OCI-LY1 (cell line): ENCODE measurements around the gene ALDH1B1.

Experiments used
- H2AFZ ChIP-seq: fragments of 200-600 bp; sonication (generic), shearing (Covaris generic); 2 replicates; pipeline ENCODE4 v1.6.0; 2014; ENCODE audit warnings: antibody characterized with exemption, mild to moderate bottlenecking, low read length
- H3F3A ChIP-seq: fragments of 200-600 bp; sonication (generic), shearing (Covaris generic); 2 replicates; pipeline ENCODE4 v1.6.0; 2014; ENCODE audit warnings: mild to moderate bottlenecking, antibody characterized with exemption, low read length, moderate library complexity; ENCODE audit not compliant: insufficient read depth
- H3K27ac ChIP-seq: fragments of 200-600 bp; sonication (generic); 2 replicates; pipeline ENCODE4 v1.5.1; 2014; ENCODE audit warnings: low read length, mixed run types, mild to moderate bottlenecking, low read depth; ENCODE audit not compliant: poor library complexity, severe bottlenecking
- H3K27me3 ChIP-seq: fragments of 200-600 bp; sonication (generic); 2 replicates; pipeline ENCODE4 v1.6.0; 2014; ENCODE audit warnings: antibody characterized with exemption, mild to moderate bottlenecking, low read length, moderate library complexity; ENCODE audit not compliant: insufficient read depth
- H3K36me3 ChIP-seq: fragments of 200-600 bp; sonication (generic); 2 replicates; pipeline ENCODE4 v1.6.1; 2014; ENCODE audit warnings: mild to moderate bottlenecking, antibody characterized with exemption, low read length, moderate library complexity, mixed read lengths; ENCODE audit not compliant: insufficient read depth
- H3K4me1 ChIP-seq: fragments of 200-600 bp; sonication (generic); 2 replicates; pipeline ENCODE4 v1.5.1; 2014; ENCODE audit warnings: mild to moderate bottlenecking, low read length, moderate library complexity; ENCODE audit not compliant: insufficient read depth, severe bottlenecking
- H3K4me2 ChIP-seq: fragments of 200-600 bp; sonication (generic), shearing (Covaris generic); 2 replicates; pipeline ENCODE4 v1.6.1; 2014; ENCODE audit warnings: low read length
- H3K4me3 ChIP-seq: fragments of 200-600 bp; sonication (generic); 2 replicates; pipeline ENCODE4 v1.5.1; 2014; ENCODE audit warnings: low read length, low read depth, mild to moderate bottlenecking, mixed read lengths; ENCODE audit not compliant: poor library complexity, severe bottlenecking
- H3K79me2 ChIP-seq: fragments of 200-600 bp; shearing (Covaris generic); 2 replicates; pipeline ENCODE4 v1.6.1; 2016; ENCODE audit warnings: mixed run types, low read length, mixed read lengths; ENCODE audit not compliant: insufficient read depth
- H3K9ac ChIP-seq: fragments of 200-600 bp; sonication (generic), shearing (Covaris generic); 2 replicates; pipeline ENCODE4 v1.6.1; 2014; ENCODE audit warnings: mild to moderate bottlenecking, low read length, mixed read lengths
- H3K9me2 ChIP-seq: fragments of 200-600 bp; sonication (generic), shearing (Covaris generic); 2 replicates; pipeline ENCODE4 v1.6.1; 2014; ENCODE audit warnings: low read depth, mild to moderate bottlenecking, low read length, mixed read lengths
- H3K9me3 ChIP-seq: fragments of 200-600 bp; shearing (Covaris generic); 2 replicates; pipeline ENCODE4 v1.6.1; 2014; ENCODE audit warnings: low read length, mixed read lengths
- H4K20me1 ChIP-seq: fragments of 200-600 bp; sonication (generic), shearing (Covaris generic); 2 replicates; pipeline ENCODE4 v1.6.0; 2016; ENCODE audit warnings: mild to moderate bottlenecking, low read length; ENCODE audit not compliant: insufficient read depth
- EZH2 ChIP-seq: fragments of 200-600 bp; sonication (generic), shearing (Covaris generic); IDR thresholded peaks from 2 replicates; pipeline ENCODE4 v1.8.0; 2017; ENCODE audit warnings: borderline replicate concordance, mixed run types, mild to moderate bottlenecking, antibody characterized with exemption, low read length, moderate library complexity, mixed read lengths
- TF ChIP-seq, protein P1 (sequence below): fragments of 200-600 bp; sonication (generic), shearing (Covaris generic); IDR thresholded peaks from 2 replicates; pipeline ENCODE4 v1.5.1; 2017; ENCODE audit warnings: mild to moderate bottlenecking, antibody characterized with exemption, low read length, moderate library complexity, mixed read lengths

ALDH1B1 gene

DNA sequence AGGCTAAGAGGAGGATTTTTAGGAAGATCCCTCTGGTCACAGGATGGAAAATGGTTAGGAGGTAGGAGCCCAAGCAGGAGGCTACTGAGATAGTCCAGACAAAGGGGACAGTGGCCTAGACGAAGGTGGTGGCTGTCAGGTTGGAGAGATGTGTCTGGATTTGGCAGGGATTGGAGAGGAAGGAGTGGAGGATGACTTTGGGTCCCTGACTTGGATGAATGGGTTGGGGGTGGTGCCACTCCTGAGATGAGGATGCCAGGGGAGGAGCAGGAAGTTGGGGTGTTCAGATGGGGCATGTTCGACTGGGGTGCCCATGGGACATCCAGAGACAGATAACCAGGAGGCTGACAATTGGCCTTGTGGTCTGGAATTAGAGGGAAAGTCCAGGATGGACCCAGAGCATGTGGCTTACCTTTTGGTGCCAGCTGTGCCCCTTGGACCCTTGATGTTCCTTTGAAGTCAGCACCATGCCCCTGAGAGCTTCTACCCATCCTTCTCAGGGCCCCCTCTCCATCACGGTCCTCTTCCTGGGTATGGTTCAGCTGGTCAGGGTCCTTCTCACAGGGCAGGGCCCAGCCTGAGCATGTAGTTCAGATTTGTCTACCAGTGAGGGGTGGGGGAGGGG is 46.9 kb downstream of the ALDH1B1 start:
- Histone ChIP-seq H3K36me3 (no peaks in the 10 kb centered on the region), H2AFZ (no peak overlapping the region), H3K9me3 (no peaks in the 10 kb centered on the region), H3K27ac (no peak overlapping the region), H3K9ac (no peak overlapping the region), H4K20me1 (no peaks in the 10 kb centered on the region), H3K27me3 (no peaks in the 10 kb centered on the region), H3K9me2 (no peaks in the 10 kb centered on the region), H3K4me3 (no peak overlapping the region), H3F3A (no peaks in the 10 kb centered on the region), H3K79me2 (no peaks in the 10 kb centered on the region), H3K4me2 (no peak overlapping the region), H3K4me1 (no peaks in the 10 kb centered on the region)
- TF ChIP-seq, protein P1, sequence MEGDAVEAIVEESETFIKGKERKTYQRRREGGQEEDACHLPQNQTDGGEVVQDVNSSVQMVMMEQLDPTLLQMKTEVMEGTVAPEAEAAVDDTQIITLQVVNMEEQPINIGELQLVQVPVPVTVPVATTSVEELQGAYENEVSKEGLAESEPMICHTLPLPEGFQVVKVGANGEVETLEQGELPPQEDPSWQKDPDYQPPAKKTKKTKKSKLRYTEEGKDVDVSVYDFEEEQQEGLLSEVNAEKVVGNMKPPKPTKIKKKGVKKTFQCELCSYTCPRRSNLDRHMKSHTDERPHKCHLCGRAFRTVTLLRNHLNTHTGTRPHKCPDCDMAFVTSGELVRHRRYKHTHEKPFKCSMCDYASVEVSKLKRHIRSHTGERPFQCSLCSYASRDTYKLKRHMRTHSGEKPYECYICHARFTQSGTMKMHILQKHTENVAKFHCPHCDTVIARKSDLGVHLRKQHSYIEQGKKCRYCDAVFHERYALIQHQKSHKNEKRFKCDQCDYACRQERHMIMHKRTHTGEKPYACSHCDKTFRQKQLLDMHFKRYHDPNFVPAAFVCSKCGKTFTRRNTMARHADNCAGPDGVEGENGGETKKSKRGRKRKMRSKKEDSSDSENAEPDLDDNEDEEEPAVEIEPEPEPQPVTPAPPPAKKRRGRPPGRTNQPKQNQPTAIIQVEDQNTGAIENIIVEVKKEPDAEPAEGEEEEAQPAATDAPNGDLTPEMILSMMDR, result no peak
- no peak for TF ChIP-seq EZH2

DNA sequence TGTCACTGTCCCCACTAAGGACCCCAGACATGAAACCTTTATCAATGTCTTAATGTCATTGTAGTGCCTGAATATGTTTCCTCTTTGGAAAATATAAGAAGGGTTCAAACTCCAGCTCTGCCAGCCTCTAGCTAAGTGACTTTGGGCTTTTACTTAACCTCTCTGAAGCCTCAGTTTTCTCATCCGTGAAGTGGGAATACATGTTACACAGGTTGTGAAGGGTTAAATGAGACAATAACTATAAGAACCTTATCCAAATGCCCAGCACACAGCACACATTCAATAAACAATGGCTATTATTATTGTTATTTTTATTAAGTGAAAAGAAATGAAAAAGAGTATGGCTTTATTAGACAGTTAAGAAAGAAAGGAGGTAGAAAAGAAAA is 47.4 kb downstream of the ALDH1B1 start:
- Histone ChIP-seq H3K36me3 (no peaks in the 10 kb centered on the region), H3K9me2 (no peaks in the 10 kb centered on the region), H3K4me1 (no peaks in the 10 kb centered on the region), H3K27ac (no peak overlapping the region), H3K9me3 (no peaks in the 10 kb centered on the region), H3K27me3 (no peaks in the 10 kb centered on the region), H4K20me1 (no peaks in the 10 kb centered on the region), H3K9ac (no peak overlapping the region), H3F3A (no peaks in the 10 kb centered on the region), H3K4me3 (no peak overlapping the region), H3K4me2 (no peak overlapping the region), H3K79me2 (no peaks in the 10 kb centered on the region), H2AFZ (no peak overlapping the region)
- TF ChIP-seq EZH2, result no peak
- TF ChIP-seq, protein P1, result no peak

DNA sequence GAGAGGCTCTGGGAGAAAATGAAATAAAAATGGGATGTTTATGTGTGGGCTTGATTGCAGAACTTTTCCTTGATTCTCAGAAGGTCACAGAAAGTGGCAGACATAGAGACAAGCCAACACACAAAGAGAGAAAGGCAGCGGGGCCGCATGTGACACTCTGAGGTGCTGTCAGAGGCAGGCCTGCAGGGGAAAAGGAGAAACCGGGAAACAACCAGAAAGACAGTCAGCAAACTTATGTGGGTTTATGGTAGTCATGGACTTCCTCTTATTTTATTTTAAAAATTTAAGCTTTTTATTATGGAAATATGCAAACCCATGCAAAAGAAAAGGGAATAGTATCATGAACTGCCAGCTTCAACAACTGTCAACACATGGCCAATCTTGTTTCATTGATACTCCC is 48.0 kb downstream of the ALDH1B1 start:
- Histone ChIP-seq H3K4me2 (no peak overlapping the region), H3K27ac (no peak overlapping the region), H3K9me2 (no peaks in the 10 kb centered on the region), H3K9ac (no peak overlapping the region), H3K4me1 (no peaks in the 10 kb centered on the region), H3K36me3 (no peaks in the 10 kb centered on the region), H2AFZ (no peak overlapping the region), H3F3A (no peaks in the 10 kb centered on the region), H3K4me3 (no peak overlapping the region), H3K79me2 (no peaks in the 10 kb centered on the region), H3K27me3 (no peaks in the 10 kb centered on the region), H3K9me3 (no peaks in the 10 kb centered on the region), H4K20me1 (no peaks in the 10 kb centered on the region)
- no peak for TF ChIP-seq EZH2
- TF ChIP-seq, protein P1, result no peak
